DLD1 (cell line): ENCODE measurements around the gene XIRP1.
"Not testable (repeated sequence)": the region's sequence is repeated elsewhere in the genome, so short reads cannot be mapped to it uniquely, and the experiment has no call there.

Source experiments
- in situ Hi-C: cut with HindIII; loops from 2 replicates; pipeline ENCODE4 v1.10.0; 2017; ENCODE audit warnings: low sequenced_read_pairs

The XIRP1 gene

DNA sequence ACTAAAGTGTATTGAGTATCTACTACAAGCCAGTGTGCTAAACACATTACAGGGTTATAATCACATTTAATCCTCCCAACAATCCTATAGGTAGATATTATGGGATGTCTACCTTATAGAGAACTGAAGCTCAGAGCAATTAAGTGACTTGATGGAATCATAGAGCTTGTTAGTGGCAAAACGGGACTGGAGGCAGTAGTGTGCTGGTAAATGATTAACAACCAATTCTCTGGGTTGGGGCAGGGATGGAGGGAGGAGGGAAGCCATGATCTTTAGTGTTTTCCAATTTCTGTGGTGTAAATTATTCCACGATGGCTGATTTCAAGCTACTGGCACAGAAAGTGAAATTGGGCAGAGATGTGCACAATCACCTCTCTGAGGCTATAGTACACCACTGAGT lies 20.5 kb downstream of the XIRP1 start:
- in situ Hi-C loops: no loop called here

GRCh38 chr3:39170877-39171276 lies 21.5 kb downstream of the XIRP1 start:
- in situ Hi-C loops: not testable (repeated sequence)

DNA sequence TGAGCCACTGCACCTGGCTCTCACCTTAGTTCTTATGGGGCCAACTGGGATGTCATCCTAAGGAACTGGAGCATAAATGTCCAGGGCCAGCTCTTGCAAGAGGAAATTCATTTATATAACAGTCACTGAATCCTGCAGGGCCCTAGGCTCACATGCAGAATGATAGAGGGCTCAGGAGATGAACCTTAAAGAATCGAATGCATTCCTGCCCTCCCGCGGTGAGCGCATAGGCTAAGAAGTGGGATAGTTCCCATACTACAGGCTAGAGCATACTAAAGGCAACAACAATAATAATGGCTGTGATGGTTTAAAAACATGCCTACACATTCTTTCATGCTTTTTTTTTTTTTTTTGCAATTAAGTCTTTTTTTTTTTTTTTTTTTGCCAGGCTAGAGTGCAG lies 21.9 kb downstream of the XIRP1 start:
- in situ Hi-C loops: no loop called here

- in situ Hi-C loops: no loop called here
Measured at GRCh38 chr3:39169712-39170111, 22.7 kb downstream of the XIRP1 start.

- in situ Hi-C loops: no loop called here
Measured at GRCh38 chr3:39168156-39168780, 24.1 kb downstream of the XIRP1 start.

- in situ Hi-C loops: no loop called here
Measured at GRCh38 chr3:39166932-39167532, 25.4 kb downstream of the XIRP1 start.

DNA sequence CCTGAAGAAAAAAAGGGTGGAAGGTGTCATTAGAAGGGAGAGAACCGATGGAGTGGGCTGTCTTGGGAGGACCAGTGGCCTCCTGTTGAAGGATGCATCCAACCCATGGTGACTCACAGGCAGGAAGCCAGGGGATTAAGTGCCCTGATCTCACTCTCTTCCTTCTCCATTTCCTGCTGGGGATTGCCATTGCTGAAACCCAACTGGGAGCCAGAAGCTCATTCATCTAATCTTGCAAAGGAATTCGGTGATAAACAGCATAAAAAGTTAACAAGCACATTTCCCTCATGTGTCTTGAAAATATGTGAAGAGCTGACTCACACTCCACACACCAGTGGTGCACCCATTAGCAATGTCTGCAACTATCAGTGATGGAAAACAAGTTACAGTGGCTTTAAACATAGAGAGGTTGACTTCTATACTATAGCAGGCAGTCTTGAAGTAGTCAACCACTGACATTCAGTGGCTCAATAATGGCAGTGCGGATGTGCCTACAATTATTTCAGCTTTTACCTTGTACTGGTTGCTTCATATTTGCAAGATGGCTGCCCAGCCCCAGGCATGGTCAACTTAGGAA lies 26.2 kb downstream of the XIRP1 start:
- in situ Hi-C loops: no loop called here

GRCh38 chr3:39165518-39165917 lies 26.9 kb downstream of the XIRP1 start:
- in situ Hi-C loops: no loop called here

- in situ Hi-C loops: no loop called here
Measured at GRCh38 chr3:39164414-39164813, 28.0 kb downstream of the XIRP1 start.

DNA sequence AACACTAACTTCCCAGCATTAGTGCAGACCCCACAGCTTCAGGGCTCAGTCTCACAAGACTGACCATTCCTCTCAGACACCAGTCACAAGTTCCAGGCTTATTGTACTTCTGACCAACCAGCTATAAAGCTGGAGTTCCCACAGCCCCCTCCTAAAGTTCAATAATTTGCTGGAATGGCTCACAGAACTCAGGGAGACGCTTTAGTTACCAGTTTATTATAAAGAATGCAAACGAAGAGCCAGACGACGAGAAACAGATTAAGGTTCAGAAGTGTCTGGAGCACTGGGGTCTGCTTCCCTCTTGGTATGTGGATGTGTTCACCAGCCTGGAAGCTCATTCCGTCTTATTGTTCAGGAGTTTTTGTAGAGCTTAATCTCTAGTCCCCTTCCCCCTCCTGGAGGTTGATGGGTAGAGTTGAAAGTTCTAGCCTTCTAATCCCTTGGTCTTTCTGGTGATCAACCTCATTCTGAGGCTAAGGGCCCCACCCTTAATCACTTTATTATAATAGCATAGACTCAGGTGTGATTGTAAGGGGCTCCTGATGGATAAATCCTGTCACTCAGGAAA lies 34.2 kb downstream of the XIRP1 start:
- in situ Hi-C loops: no loop called here

DNA sequence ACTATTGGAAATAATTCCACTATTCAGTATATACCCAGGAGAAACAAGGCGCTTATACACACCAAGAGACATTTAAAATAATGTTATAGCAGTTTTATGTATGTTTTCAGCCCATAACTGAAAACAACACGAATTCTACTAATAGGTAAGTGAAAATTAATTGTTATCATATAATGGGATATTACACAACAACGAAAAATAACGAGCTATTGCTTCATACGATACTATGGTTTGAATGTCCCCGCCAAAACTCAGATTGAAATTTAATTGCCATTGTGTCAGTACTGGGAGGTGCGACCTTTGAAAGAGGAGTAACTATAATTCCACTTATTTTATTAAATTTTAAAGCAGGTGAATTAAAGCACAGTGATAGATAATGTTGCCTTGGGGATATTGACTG lies 35.0 kb downstream of the XIRP1 start:
- in situ Hi-C loops: no loop called here

DNA sequence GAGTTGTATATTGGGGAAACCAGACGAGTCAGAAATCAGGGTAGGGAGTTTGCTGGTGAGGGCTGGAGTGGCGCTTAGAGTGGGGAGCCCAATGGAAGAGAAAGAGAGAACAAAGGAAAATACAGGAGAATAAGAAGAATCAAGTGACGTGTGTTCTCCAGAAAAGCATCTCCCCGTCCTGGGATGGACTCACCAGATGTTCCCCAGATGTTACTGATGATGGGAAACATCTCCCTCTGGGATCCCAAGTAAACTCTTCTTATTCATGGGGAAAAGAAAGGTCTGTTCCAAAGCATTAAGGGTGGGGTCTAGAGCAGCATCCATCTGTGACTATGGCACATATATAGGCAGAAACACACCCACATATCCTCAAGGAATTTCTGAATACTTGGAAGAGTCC lies 36.0 kb downstream of the XIRP1 start:
- in situ Hi-C loops: no loop called here

DNA sequence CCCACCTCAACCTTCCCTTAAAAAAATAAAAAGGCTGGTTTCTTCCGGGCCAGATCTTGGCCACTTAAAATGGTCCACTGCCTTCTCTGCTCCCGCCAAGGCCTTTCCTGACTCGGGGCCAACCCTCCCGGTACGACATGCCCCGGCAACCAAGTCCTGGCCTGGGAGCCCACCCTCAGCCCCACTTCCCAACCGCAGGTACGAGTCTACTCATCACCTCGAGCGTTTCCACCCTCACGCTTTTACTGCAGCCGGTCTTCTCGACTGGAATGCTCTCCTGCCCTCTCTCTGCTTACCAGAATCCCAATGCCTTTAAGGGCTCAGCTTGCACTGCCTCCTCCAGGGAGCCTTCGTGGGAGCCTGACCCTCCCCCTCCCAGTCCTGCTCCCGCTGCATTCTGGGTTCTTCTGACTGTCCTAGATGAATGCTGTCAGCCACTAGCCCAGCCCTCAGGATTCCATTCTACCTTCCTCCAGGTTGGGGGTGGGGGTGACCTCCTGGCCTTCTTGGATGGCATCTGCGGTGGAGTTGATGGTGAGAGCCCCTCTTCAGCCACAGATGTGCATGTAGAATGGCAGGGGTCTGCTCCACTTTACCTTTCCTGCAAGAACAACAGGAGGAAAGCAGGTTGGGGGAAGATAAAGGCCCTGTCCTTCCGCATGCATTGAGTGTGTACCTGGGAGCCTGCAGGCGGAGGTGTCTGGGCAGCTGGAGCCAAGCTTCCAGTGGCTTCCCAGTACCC lies 37.9 kb downstream of the XIRP1 start:
- in situ Hi-C loops: no loop called here

DNA sequence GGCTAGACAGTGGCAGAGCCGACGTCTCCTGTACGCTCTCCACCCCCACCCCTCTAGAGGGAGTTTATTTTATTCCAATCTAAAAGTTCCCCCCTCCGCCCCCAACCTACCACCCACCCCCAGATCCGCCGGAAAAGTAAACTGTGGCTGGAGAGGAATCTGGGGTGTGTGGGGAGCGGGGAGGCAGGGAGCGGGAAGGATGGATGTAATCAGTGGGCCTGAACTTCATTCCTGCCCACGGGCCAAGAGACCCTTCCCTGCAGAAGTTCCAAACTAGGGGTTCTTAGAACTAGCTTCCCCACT lies 38.5 kb downstream of the XIRP1 start:
- in situ Hi-C loops: no loop called here

DNA sequence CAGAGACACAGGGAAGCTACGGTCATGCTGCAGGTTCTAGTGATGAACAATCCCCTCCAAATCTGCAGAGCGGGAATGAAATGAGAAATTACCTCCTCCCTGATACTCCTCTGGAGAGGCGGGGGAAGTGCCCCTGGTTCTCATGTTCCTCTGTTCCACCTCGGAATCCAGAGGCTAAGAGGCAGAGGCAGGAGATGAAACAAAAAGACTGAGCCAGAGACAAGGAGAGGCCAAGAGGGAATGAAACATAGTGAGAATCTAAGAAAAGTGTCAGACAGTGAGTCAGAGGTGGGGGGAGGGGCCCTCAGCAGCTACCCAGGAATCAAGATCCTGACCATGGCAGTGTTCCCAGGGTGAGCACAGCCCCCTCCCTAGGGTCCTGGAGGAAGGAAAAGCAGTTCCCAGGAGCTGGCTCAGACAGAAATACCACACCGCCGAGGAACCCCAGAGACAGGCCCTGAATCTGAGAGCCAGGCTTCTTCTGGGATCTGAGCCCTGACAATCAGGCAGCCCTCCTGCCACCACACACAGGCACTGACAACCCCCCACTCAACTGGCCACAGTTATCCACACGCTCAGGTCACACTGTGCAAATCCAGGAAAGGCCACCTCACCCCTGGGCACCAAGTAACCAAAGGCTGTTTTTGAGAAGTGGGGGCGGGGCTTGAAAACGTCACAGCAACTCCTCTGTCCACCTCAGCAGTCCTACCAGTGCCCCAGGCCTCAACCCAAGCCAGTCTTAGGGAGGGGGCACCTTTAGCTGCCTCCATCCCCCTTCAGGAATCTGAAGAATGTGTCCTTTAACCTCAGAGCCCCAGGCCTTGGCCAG lies 41.4 kb downstream of the XIRP1 start:
- in situ Hi-C loops: no loop called here

- in situ Hi-C loops: no loop called here
Measured at GRCh38 chr3:39150148-39150802, 42.1 kb downstream of the XIRP1 start.

GRCh38 chr3:39149498-39150147 lies 42.8 kb downstream of the XIRP1 start:
- in situ Hi-C loops: no loop called here

GRCh38 chr3:39149059-39149455 lies 43.3 kb downstream of the XIRP1 start:
- in situ Hi-C loops: no loop called here

GRCh38 chr3:39148435-39149058 lies 43.8 kb downstream of the XIRP1 start:
- in situ Hi-C loops: no loop called here
